Liver (tissue), 9 donors: ENCODE measurements around the gene OGG1. TPM values are rescaled to one million over a fixed set of nuclear protein-coding genes. Genes with fewer than 3 reads are reported as not detected.

Experiments used
- DNase-seq: peaks from one replicate; pipeline ENCODE4 v3.0.0-alpha.2; 2017; ENCODE audit warnings: low spot score
- H3K27ac ChIP-seq, 2 donors: one replicate each; pipeline ENCODE4 v1.7.0; 2013; ENCODE audit warnings: inconsistent platforms in 2 of 2, low read length in 2 of 2, control low read depth in 1 of 2, low read depth in 1 of 2, mild to moderate bottlenecking in 1 of 2
- H3K27me3 ChIP-seq, 4 donors: one replicate each; pipeline versions ENCODE4 v1.6.1 to v1.7.0; 2013; ENCODE audit warnings: low read length in 3 of 4, inconsistent platforms in 1 of 4, mild to moderate bottlenecking in 1 of 4, moderate library complexity in 1 of 4; ENCODE audit not compliant: control insufficient read depth in 4 of 4, insufficient read depth in 4 of 4
- H3K36me3 ChIP-seq, 4 donors: one replicate each; pipeline versions ENCODE4 v1.6.1 to v1.7.0; 2013; ENCODE audit warnings: low read length in 3 of 4, mild to moderate bottlenecking in 3 of 4, low read depth in 1 of 4, moderate library complexity in 1 of 4; ENCODE audit not compliant: control insufficient read depth in 4 of 4, insufficient read depth in 3 of 4
- H3K4me1 ChIP-seq, 4 donors: one replicate each; pipeline versions ENCODE4 v1.6.1 to v1.7.0; 2013; ENCODE audit warnings: low read length in 3 of 4, mild to moderate bottlenecking in 3 of 4, moderate library complexity in 1 of 4; ENCODE audit not compliant: control insufficient read depth in 4 of 4, insufficient read depth in 4 of 4
- H3K4me3 ChIP-seq, 3 donors: one replicate each; pipeline versions ENCODE4 v1.6.1 to v1.7.0; 2013; ENCODE audit warnings: low read length in 3 of 3, control low read depth in 1 of 3, low read depth in 1 of 3, mild to moderate bottlenecking in 1 of 3
- H3K9ac ChIP-seq, 2 donors: one replicate each; pipeline ENCODE4 v1.7.0; 2013; ENCODE audit warnings: low read length in 2 of 2, mild to moderate bottlenecking in 2 of 2, moderate library complexity in 2 of 2, control low read depth in 1 of 2, low read depth in 1 of 2
- H3K9me3 ChIP-seq, 4 donors: one replicate each; pipeline versions ENCODE4 v1.6.1 to v1.7.0; 2013; ENCODE audit warnings: low read length in 3 of 4; ENCODE audit not compliant: control insufficient read depth in 4 of 4
- ATF3 ChIP-seq: IDR thresholded peaks from 2 replicates; pipeline ENCODE4 v1.6.1; 2016; ENCODE audit warnings: antibody characterized with exemption
- EGR1 ChIP-seq, 2 donors: IDR thresholded peaks; 2 replicates each; pipeline ENCODE4 v1.6.1; 2016 to 2018; ENCODE audit warnings: antibody characterized with exemption in 2 of 2, low read depth in 2 of 2
- FOXA1 ChIP-seq: IDR thresholded peaks from 2 replicates; pipeline ENCODE4 v1.6.1; 2016; ENCODE audit warnings: antibody characterized with exemption
- FOXA2 ChIP-seq: IDR thresholded peaks from 2 replicates; pipeline ENCODE4 v1.6.1; 2016; ENCODE audit warnings: antibody characterized with exemption
- GABPA ChIP-seq, 2 donors: IDR thresholded peaks in 1 of 2; conservative IDR thresholded peaks in 1 of 2; 2 replicates each; pipeline ENCODE4 v1.6.1; 2016; ENCODE audit warnings: antibody characterized with exemption in 2 of 2, mild to moderate bottlenecking in 1 of 2, moderate library complexity in 1 of 2
- HNF4A ChIP-seq, 2 donors: conservative IDR thresholded peaks; 2 replicates each; pipeline ENCODE4 v1.6.1; 2016; ENCODE audit warnings: antibody characterized with exemption in 2 of 2, mild to moderate bottlenecking in 2 of 2
- HNF4G ChIP-seq: IDR thresholded peaks from 2 replicates; pipeline ENCODE4 v1.6.1; 2016; ENCODE audit warnings: antibody characterized with exemption
- JUND ChIP-seq, 2 donors: IDR thresholded peaks; 2 replicates each; pipeline ENCODE4 v1.6.1; 2016; ENCODE audit warnings: antibody characterized with exemption in 2 of 2
- NR2F2 ChIP-seq: IDR thresholded peaks from 2 replicates; pipeline ENCODE4 v1.6.1; 2016; ENCODE audit warnings: antibody characterized with exemption
- RAD21 ChIP-seq, 2 donors: IDR thresholded peaks; 2 replicates each; pipeline ENCODE4 v1.6.1; 2016; ENCODE audit warnings: antibody characterized with exemption in 2 of 2, mild to moderate bottlenecking in 2 of 2
- RXRA ChIP-seq, 2 donors: IDR thresholded peaks; 2 replicates each; pipeline ENCODE4 v1.6.1; 2017 to 2018; ENCODE audit warnings: antibody characterized with exemption in 2 of 2, mild to moderate bottlenecking in 1 of 2
- SP1 ChIP-seq: IDR thresholded peaks from 2 replicates; pipeline ENCODE4 v1.6.1; 2018; ENCODE audit warnings: antibody characterized with exemption, mild to moderate bottlenecking
- TAF1 ChIP-seq: conservative IDR thresholded peaks from 2 replicates; pipeline ENCODE4 v1.6.1; 2016; ENCODE audit warnings: antibody characterized with exemption, mild to moderate bottlenecking
- YY1 ChIP-seq: IDR thresholded peaks from 2 replicates; pipeline ENCODE4 v1.6.1; 2016; ENCODE audit warnings: antibody characterized with exemption, mild to moderate bottlenecking
- WGBS: extraction: QIAGEN DNeasy Blood & Tissue Kit; methylation state at CpG from one replicate; pipeline ENCODE4 v1.1.7; 2013; 5-methylcytosine and 5-hydroxymethylcytosine counted together
- polyA plus RNA-seq, 2 donors: library from polyadenylated mRNA; stranded (reverse) in 1 of 2; unstranded in 1 of 2; fragments of 200-250 nt in 1 of 2; fragments of >200 nt in 1 of 2; fragmentation: Nextera tagmentation in 1 of 2; extraction: Ambion mirVana in 1 of 2; gene quantifications; one replicate each; pipeline versions ENCODE4 v1.2.1 to v1.2.3, GENCODE V29; 2013 to 2015
- total RNA-seq, 2 donors: library from RNA; depleted of rRNA; stranded (reverse); fragments of >200 nt; gene quantifications; one replicate each; pipeline ENCODE4 v1.2.3, GENCODE V29; 2014
- TF ChIP-seq, protein P1 (sequence below): IDR thresholded peaks from 2 replicates; pipeline ENCODE4 v1.6.1; 2016; ENCODE audit warnings: antibody characterized with exemption
- TF ChIP-seq, protein P2 (sequence below): IDR thresholded peaks from 2 replicates; pipeline ENCODE4 v1.6.1; 2016; ENCODE audit warnings: antibody characterized with exemption, mild to moderate bottlenecking
- TF ChIP-seq, protein P3 (sequence below): IDR thresholded peaks from 2 replicates; pipeline ENCODE4 v1.6.1; 2016; ENCODE audit warnings: antibody characterized with exemption
- TF ChIP-seq, protein P4 (sequence below): fragments of 150-350 bp; IDR thresholded peaks from 2 replicates; pipeline ENCODE4 v1.5.1; 2017; ENCODE audit warnings: improper control_type of control experiment, low read depth, low read length; ENCODE audit not compliant: missing input control
- donor health status: healthy.
- donor health status: healthy.
- donor health status: healthy.
- donor health status: healthy.
- donor health status: healthy.

Gene OGG1
- total and polyA plus RNA-seq, 4 donors: 8.9 to 19.8 (median 10.0) TPM

DNA sequence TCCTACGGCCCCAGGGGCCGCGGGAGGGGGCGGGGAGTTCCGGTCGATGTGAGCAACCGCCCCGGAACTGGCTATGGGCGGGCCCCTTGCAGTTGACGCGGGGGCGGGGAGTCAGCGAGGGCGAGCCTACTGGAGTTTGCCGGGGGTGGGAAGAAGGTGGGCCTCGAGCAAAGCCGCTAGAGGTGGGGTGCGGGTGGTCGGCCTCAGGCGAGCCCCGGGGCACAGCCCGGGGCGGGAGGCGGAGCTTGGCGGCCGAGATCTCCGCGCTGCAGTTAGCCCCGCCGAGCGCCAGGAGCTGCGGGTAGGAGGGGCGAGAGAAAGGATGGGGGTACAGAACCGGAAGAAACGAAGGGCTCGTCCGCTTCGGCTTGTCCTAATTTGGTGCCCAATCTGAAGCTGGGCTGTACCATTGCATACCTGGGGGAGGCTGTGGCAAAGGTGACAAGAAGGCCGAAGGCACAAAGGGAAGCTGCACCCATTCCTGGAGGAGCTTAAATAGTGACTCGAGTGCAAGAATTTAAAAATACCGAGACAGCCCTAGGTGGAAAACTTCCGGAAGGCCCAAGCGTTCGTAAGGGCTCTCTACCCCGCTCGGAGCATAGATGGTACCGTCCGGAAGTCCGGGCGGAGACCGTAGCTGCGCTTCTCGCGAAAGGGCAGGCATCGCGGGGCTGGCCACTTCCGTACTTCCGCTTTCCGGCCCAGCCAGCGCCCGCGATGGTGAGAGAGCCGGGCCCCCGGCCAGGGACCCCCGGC, 42.8 kb downstream of the OGG1 start, which contains the start of the genes ARPC4 and TADA3:
ARPC4 (plus strand) TSS at position 678 of the 756 bp plus-strand sequence; CDS start at position 718, 40 bp downstream.
TADA3 (minus strand) TSS at position 69 of the 756 bp plus-strand sequence. CDS start 1,007 bp downstream, outside the sequence.
- no peaks in the 10 kb centered on the region for H3K27me3 ChIP-seq
- peak; percentile 89 for DNase-seq
- H3K27ac ChIP-seq: peak within 1 kb of the TSS; percentile 88 to 93
- peaks cover 0 to 24% (median 19%) of the 10 kb centered on the region in 4 donors for H3K4me1 ChIP-seq
- peak within 1 kb of the TSS; percentile 89 to 97 (median 93) for H3K4me3 ChIP-seq
- H3K36me3 ChIP-seq: peaks cover 2 to 23% (median 21%) of the 10 kb centered on the region in 4 donors
- TF ChIP-seq FOXA2: no peak
- peak; percentile 32 for TF ChIP-seq SP1
- TF ChIP-seq HNF4G: no peak
- TF ChIP-seq GABPA (IDR thresholded peaks at IDR 0.05 in 1 of 2, conservative IDR thresholded peaks at IDR 0.05 in 1 of 2): peak; percentile 67 to 90
- TF ChIP-seq RXRA (IDR thresholded peaks at IDR 0.05): peak; percentile 3 to 35
- TF ChIP-seq TAF1: no peak
- TF ChIP-seq HNF4A (conservative IDR thresholded peaks at IDR 0.05): no peak
- TF ChIP-seq, protein P1, sequence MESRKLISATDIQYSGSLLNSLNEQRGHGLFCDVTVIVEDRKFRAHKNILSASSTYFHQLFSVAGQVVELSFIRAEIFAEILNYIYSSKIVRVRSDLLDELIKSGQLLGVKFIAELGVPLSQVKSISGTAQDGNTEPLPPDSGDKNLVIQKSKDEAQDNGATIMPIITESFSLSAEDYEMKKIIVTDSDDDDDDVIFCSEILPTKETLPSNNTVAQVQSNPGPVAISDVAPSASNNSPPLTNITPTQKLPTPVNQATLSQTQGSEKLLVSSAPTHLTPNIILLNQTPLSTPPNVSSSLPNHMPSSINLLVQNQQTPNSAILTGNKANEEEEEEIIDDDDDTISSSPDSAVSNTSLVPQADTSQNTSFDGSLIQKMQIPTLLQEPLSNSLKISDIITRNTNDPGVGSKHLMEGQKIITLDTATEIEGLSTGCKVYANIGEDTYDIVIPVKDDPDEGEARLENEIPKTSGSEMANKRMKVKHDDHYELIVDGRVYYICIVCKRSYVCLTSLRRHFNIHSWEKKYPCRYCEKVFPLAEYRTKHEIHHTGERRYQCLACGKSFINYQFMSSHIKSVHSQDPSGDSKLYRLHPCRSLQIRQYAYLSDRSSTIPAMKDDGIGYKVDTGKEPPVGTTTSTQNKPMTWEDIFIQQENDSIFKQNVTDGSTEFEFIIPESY: peak; percentile 99
- no peak for TF ChIP-seq ATF3
- TF ChIP-seq, protein P2, sequence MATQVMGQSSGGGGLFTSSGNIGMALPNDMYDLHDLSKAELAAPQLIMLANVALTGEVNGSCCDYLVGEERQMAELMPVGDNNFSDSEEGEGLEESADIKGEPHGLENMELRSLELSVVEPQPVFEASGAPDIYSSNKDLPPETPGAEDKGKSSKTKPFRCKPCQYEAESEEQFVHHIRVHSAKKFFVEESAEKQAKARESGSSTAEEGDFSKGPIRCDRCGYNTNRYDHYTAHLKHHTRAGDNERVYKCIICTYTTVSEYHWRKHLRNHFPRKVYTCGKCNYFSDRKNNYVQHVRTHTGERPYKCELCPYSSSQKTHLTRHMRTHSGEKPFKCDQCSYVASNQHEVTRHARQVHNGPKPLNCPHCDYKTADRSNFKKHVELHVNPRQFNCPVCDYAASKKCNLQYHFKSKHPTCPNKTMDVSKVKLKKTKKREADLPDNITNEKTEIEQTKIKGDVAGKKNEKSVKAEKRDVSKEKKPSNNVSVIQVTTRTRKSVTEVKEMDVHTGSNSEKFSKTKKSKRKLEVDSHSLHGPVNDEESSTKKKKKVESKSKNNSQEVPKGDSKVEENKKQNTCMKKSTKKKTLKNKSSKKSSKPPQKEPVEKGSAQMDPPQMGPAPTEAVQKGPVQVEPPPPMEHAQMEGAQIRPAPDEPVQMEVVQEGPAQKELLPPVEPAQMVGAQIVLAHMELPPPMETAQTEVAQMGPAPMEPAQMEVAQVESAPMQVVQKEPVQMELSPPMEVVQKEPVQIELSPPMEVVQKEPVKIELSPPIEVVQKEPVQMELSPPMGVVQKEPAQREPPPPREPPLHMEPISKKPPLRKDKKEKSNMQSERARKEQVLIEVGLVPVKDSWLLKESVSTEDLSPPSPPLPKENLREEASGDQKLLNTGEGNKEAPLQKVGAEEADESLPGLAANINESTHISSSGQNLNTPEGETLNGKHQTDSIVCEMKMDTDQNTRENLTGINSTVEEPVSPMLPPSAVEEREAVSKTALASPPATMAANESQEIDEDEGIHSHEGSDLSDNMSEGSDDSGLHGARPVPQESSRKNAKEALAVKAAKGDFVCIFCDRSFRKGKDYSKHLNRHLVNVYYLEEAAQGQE: peak; percentile 48
- TF ChIP-seq JUND (IDR thresholded peaks at IDR 0.05): no peak
- peak; percentile 89 to 91 for TF ChIP-seq EGR1 (IDR thresholded peaks at IDR 0.05; ENCODE audit: low read depth in 2 of 2)
- peak; percentile 11 to 53 for TF ChIP-seq RAD21 (IDR thresholded peaks at IDR 0.05)
- TF ChIP-seq YY1: peak; percentile 55
- TF ChIP-seq, protein P3, sequence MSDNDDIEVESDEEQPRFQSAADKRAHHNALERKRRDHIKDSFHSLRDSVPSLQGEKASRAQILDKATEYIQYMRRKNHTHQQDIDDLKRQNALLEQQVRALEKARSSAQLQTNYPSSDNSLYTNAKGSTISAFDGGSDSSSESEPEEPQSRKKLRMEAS: peak; percentile 89
- TF ChIP-seq FOXA1: no peak
- TF ChIP-seq NR2F2: no peak
- TF ChIP-seq, protein P4, sequence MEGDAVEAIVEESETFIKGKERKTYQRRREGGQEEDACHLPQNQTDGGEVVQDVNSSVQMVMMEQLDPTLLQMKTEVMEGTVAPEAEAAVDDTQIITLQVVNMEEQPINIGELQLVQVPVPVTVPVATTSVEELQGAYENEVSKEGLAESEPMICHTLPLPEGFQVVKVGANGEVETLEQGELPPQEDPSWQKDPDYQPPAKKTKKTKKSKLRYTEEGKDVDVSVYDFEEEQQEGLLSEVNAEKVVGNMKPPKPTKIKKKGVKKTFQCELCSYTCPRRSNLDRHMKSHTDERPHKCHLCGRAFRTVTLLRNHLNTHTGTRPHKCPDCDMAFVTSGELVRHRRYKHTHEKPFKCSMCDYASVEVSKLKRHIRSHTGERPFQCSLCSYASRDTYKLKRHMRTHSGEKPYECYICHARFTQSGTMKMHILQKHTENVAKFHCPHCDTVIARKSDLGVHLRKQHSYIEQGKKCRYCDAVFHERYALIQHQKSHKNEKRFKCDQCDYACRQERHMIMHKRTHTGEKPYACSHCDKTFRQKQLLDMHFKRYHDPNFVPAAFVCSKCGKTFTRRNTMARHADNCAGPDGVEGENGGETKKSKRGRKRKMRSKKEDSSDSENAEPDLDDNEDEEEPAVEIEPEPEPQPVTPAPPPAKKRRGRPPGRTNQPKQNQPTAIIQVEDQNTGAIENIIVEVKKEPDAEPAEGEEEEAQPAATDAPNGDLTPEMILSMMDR: no peak
- no peaks in the 10 kb centered on the region for H3K9me3 ChIP-seq
- H3K9ac ChIP-seq: peak within 1 kb of the TSS; percentile 78 to 95
- WGBS: under 1% methylated on average over 65 of the region's 65 CpGs
